COLO668 (cell line): ENCODE measurements around the gene SLAMF6.
"Not testable (repeated sequence)": the region's sequence is repeated elsewhere in the genome, so short reads cannot be mapped to it uniquely, and the experiment has no call there.

Experiments used
- DNase-seq: peaks from one replicate; lab custom pipeline; 2025; ENCODE audit not compliant: unreplicated experiment; lab: John Stamatoyannopoulos, UW

SLAMF6 gene

GRCh38 chr1:160517519-160517918 is 5.5 kb downstream of the SLAMF6 start:
- DNase-seq, result not testable (repeated sequence)

DNA sequence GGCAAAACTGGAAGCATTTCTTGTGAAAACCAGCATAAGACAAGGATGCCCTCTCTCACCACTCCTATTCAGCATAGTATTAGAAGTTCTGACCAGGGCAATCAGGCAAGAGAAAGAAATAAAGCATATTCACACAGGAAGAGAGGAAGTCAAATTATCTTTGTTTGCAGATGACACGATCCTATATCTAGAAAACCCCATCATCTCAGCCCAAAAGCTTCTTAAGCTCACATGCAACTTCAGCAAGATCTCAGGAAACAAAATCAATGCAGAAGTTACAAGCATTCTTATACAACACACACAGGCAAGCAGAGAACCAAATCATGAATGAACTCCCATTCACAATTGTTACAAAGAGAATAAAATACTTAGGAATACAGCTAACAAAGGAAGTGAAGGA is 7.1 kb downstream of the SLAMF6 start:
- not testable (repeated sequence) for DNase-seq

DNA sequence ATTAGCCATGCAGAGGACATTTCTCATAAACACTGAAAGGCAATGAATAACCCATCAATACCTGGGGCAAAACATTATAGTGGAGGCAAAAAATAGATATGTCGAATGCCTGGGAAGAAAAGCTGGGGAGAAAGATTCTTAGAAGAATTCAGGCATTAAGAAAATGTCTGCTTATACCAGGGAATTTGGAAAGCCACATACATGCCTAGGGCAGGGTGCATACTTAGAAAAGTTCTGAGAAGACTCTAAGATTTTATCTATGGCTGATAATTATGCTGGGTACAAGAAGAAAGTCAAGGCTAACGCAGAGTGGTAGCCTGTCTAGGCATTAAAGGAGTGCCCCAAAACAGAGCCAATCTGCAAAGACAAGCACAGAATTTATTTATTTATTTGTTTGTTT is 18.4 kb downstream of the SLAMF6 start:
- no peak for DNase-seq

DNA sequence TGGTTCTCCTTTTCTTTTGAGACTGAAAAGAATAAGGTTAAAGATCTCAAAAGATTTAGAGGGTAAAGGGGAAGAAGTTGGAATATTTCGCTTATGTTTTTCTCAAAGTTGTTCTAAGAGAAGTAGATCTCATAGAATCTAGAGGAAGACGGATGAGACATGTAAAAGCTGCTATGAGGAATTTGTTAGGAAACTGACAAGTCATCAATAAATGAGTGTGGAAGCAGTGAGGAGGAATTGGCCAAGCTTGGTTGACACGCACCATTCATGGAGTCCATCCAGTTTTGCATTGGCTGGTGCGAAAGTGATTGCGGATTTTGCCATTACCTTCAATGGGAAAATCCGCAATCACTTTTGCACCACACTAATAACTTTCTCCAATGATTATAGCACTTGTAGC is 20.0 kb downstream of the SLAMF6 start:
- DNase-seq, result no peak

- DNase-seq, result no peak
Measured at GRCh38 chr1:160500321-160500990, 22.6 kb downstream of the SLAMF6 start.

- no peak for DNase-seq
Measured at GRCh38 chr1:160499631-160500030, 23.4 kb downstream of the SLAMF6 start.

- not testable (repeated sequence) for DNase-seq
Measured at GRCh38 chr1:160498301-160499065, 24.6 kb downstream of the SLAMF6 start.

DNA sequence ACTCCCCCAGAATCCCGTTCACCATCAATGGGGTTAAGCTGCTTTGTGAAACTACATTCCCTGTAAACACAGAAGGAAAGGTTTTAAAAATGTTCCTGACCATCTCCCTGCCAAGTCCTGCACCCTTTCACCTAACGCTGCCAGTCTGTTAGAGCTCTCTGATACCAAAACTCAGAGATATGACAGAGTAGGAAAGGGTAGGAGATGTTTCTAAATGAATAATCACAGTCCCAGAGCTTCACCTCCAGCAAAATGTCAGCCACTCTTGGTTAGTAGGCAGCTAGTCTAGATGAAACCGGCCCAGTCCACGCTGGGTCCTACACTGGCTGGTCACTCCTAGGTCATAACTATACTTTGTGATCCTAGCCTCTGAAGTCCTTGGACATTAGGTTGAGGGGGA is 26.7 kb downstream of the SLAMF6 start:
- no peak for DNase-seq

DNA sequence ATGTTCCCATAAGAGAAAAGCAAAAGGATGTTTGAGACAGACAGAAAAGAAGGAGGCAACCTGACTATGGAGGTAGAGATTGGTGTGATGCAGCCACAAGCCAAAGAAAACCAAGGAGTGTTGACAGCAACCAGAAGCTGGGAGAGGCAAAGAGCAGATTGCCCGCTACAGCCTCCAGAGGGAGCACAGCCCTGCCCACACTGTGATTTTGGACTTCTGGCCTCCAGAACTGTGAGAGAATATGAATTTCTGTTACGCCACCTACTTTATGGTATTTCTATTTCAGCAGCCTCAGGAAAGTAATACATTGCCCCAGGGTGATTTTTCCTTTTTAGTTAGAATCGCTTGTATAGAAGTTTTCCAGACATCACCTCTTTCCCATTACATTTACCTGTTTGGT is 28.4 kb downstream of the SLAMF6 start:
- DNase-seq, result peak; percentile 19

DNA sequence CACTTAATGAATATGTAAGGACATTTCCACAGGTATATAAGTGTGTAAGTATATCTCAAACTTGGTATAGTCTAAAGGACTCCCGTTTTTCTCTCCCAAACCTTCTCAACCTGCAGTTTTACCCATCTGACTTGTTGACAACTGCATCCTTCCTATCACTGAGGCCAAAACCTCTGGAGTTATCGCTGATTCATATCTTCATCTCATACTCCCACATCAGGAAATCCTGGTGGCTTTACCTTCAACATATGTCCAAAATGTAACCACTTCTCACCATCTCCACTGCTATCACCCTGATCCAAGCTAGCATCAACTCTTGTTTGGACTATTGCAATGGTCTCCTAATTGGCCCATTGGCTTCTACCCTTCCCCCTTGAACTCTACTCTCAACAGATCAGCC is 30.4 kb downstream of the SLAMF6 start:
- DNase-seq, result no peak

- DNase-seq, result no peak
Measured at GRCh38 chr1:160491981-160492380, 31.1 kb downstream of the SLAMF6 start.

- DNase-seq, result no peak
Measured at GRCh38 chr1:160491017-160491416, 32.0 kb downstream of the SLAMF6 start.

DNA sequence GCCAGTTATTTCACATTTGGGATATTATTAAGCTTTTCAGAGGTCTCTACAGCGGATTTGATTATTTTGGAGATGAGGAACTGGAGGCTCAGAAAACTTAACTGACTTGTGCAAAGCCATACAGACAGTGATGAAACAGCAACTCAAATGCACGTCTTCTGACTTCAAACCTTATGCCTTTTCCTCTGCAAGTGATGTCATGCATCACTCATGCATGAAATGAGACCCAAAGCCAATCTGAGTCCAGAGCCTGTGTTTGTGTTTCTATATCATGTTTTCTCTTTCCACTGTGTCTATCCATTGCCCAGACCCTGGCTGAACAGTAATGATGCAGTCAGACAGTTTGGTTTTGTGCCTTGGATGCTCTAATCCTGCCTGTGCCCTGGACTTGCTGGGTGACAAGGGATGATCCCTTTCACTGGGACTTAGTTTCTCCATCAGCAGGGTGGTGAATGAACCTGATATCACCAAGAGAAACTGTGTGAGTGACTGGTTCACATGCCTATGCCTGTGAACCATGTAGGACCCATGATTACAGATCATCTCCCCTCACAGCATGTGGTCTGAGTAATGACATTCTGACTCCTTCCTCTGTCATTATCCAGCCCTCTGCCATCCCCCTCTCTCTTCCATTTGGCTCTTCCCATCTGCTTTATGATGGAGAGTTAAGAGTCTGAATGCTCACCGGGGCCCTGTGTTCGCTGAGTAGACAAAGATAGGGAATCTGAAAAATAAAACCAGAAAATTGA is 33.4 kb downstream of the SLAMF6 start:
- no peak for DNase-seq

- DNase-seq, result no peak
Measured at GRCh38 chr1:160488347-160489058, 34.6 kb downstream of the SLAMF6 start.

DNA sequence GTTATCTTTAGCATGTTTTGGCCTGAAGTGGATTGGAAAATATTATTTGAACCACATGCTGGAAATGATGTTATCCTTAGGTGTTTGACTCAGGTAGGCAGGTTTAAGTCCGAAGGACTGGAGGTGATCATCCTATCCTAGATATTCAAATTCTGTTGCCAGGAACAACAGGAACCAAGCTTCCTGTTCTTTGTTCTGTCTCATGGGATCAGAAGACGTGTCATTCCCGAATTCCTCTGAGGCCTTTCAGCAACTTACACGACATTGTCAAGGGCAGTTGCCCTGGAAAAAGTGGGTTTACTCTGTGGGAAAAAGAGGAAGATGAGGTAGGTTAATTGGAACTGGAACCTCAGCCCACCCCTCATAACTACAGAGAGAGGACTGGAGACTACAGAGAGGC is 36.6 kb downstream of the SLAMF6 start:
- no peak for DNase-seq

DNA sequence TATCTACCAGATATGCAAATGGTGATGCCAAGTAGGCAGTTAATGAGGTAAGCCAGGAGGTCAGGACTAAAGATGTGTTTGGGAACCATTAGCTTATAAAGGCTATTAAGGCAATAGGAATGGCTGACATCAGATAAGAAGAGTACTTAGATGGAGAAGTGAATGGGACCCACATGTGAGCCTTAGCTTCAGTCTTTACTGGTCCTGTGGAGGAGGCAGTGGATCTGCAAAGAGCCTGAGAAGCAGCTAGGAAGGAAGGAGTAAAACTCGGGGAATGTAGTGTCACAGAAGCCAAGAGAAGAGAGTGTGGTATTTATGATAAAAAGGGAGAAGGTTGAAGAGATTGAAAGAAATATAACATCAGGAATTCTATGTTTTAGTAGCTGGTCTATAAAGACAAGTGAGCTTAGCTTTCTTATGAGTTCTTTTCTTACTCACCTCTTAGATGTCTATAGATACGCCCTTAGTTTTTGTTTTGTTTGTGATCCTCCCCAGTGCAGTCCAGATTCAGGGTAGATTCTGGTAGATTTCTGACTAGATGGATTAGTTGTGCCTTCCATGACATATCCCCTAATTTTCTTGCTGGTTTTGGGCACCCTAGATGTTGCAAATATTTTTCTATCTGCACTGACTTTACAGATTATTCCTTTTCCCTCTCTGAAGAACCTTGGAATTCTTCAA is 39.4 kb downstream of the SLAMF6 start:
- no peak for DNase-seq

GRCh38 chr1:160481979-160482596 is 41.0 kb downstream of the SLAMF6 start:
- DNase-seq, result no peak

DNA sequence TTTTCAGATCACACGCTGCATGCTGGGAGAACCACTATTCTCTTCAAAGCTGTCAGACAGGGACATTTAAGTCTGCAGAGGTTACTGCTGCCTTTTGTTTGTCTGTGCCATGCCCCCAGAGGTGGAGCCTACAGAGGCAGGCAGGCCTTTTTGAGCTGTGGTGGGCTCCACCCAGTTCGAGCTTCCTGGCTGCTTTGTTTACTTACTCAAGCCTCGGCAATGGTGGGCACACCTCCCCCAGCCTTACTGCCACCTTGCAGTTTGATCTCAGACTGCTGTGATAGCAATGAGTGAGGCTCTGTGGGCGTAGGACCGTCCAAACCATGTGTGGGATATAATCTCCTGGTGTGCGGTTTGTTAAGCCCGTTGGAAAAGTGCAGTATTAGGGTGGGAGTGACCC is 42.3 kb downstream of the SLAMF6 start:
- DNase-seq, result not testable (repeated sequence)

GRCh38 chr1:160479091-160479490 is 44.0 kb downstream of the SLAMF6 start:
- not testable (repeated sequence) for DNase-seq
